Lower leg skin (tissue), 3 donors: ENCODE results near the gene NBAS.

Experiments used
- CTCF ChIP-seq, 3 donors: fragments of 450-650 bp; IDR thresholded peaks; one replicate each; pipeline ENCODE4 v1.5.1; 2016; ENCODE audit warnings: antibody characterized with exemption in 3 of 3, mild to moderate bottlenecking in 3 of 3, moderate library complexity in 2 of 3
- POLR2A ChIP-seq, 2 donors: fragments of 450-650 bp; IDR thresholded peaks; one replicate each; pipeline ENCODE4 v1.6.1; 2016 to 2017; ENCODE audit warnings: antibody characterized with exemption in 2 of 2, mild to moderate bottlenecking in 1 of 2, moderate library complexity in 1 of 2

GRCh38 chr2:15547115-15547876 is 13.8 kb downstream of the NBAS start:
- TF ChIP-seq CTCF (IDR thresholded peaks at IDR 0.05) (no peak), POLR2A (IDR thresholded peaks at IDR 0.05) (no peak)
